Tibial nerve (tissue), 4 donors: ENCODE results near the gene GTF2A1L.

Source experiments
- EP300 ChIP-seq, 2 donors: sonication (generic); formaldehyde crosslinking; IDR thresholded peaks; one replicate each; pipeline ENCODE4 v1.6.1; 2017; ENCODE audit warnings: antibody characterized with exemption in 2 of 2, mild to moderate bottlenecking in 1 of 2
- TF ChIP-seq, protein P1 (sequence below), 5 experiments: fragments of 200-600 bp in 3 of 5; fragments of 450-650 bp in 2 of 5; sonication (generic) in 3 of 5; IDR thresholded peaks; one replicate each; pipeline ENCODE4 v1.5.1; 2016 to 2019; ENCODE audit warnings: antibody characterized with exemption in 5 of 5, mild to moderate bottlenecking in 3 of 5, moderate library complexity in 2 of 5

DNA sequence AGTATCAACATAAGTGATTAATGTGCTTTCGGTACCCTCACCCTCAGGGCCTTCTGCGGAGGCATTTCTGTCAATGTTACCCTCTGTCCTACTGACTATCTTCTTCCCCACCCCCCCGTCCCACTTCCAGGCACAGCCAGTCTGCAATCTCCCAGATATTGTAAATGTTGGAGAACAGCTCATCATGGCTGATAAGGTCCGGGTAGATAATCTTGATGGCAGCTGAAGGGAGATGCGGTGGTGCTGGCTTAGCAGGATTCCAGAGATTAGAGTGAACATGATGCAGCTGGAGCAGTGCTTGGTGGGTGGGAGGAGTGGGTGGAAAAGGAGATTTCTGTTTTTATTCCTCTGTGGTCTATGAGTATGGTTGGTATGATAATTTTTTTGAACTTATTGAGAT, 15.5 kb downstream of the GTF2A1L start:
- TF ChIP-seq, protein P1, sequence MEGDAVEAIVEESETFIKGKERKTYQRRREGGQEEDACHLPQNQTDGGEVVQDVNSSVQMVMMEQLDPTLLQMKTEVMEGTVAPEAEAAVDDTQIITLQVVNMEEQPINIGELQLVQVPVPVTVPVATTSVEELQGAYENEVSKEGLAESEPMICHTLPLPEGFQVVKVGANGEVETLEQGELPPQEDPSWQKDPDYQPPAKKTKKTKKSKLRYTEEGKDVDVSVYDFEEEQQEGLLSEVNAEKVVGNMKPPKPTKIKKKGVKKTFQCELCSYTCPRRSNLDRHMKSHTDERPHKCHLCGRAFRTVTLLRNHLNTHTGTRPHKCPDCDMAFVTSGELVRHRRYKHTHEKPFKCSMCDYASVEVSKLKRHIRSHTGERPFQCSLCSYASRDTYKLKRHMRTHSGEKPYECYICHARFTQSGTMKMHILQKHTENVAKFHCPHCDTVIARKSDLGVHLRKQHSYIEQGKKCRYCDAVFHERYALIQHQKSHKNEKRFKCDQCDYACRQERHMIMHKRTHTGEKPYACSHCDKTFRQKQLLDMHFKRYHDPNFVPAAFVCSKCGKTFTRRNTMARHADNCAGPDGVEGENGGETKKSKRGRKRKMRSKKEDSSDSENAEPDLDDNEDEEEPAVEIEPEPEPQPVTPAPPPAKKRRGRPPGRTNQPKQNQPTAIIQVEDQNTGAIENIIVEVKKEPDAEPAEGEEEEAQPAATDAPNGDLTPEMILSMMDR (IDR thresholded peaks at IDR 0.05): no peak
- TF ChIP-seq EP300 (IDR thresholded peaks at IDR 0.05): no peak
